HepG2 (cell line): Measurements from ENCODE around the gene ELL. TPM values are rescaled to one million over a fixed set of nuclear protein-coding genes. Genes with fewer than 3 reads are reported as not detected.

Experiments used
- CENPX ChIP-seq: sonication (generic); formaldehyde crosslinking; IDR thresholded peaks from 2 replicates; pipeline ENCODE4 v1.9.0; 2021; ENCODE audit warnings: mild to moderate bottlenecking, missing genetic modification reagents, moderate library complexity
- HMGXB3 ChIP-seq: sonication (generic); formaldehyde crosslinking; IDR thresholded peaks from 2 replicates; pipeline ENCODE4 v1.4.0; 2020; ENCODE audit warnings: missing genetic modification reagents, borderline replicate concordance
- JUND ChIP-seq: sonication (generic); formaldehyde crosslinking; IDR thresholded peaks from 2 replicates; pipeline ENCODE4 v1.8.0; 2022; ENCODE audit warnings: mild to moderate bottlenecking, missing genetic modification reagents
- KDM2A ChIP-seq: sonication (generic); formaldehyde crosslinking; IDR thresholded peaks from 2 replicates; pipeline ENCODE4 v1.4.0; 2020; ENCODE audit warnings: low read depth, missing genetic modification reagents, borderline replicate concordance
- KDM5B ChIP-seq: sonication (generic); formaldehyde crosslinking; IDR thresholded peaks from 2 replicates; pipeline ENCODE4 v1.4.0; 2020; ENCODE audit warnings: missing genetic modification reagents, mild to moderate bottlenecking, borderline replicate concordance
- NFYC ChIP-seq: IDR thresholded peaks from 2 replicates; pipeline ENCODE4 v1.6.1; 2016; ENCODE audit warnings: missing genetic modification reagents, missing compliant biosample characterization
- PHB2 ChIP-seq: fragments of 450-650 bp; IDR thresholded peaks from 2 replicates; pipeline ENCODE4 v1.6.1; 2018; ENCODE audit not compliant: partially characterized antibody
- SKI ChIP-seq: fragments of 450-650 bp; IDR thresholded peaks from one replicate; pipeline ENCODE4 v1.6.1; 2018; ENCODE audit warnings: mild to moderate bottlenecking; ENCODE audit not compliant: partially characterized antibody
- SOX6 ChIP-seq, 2 experiments: fragments of 450-650 bp in 1 of 2; sonication (generic) in 1 of 2; formaldehyde crosslinking in 1 of 2; IDR thresholded peaks; 2 replicates each; pipeline versions ENCODE4 v1.4.0 to v1.6.1; 2017 to 2020; ENCODE audit warnings: antibody characterized with exemption in 1 of 2, mild to moderate bottlenecking in 1 of 2, missing genetic modification reagents in 1 of 2
- TOE1 ChIP-seq: sonication (generic); formaldehyde crosslinking; IDR thresholded peaks from 2 replicates; pipeline ENCODE4 v1.4.0; 2020; ENCODE audit warnings: mild to moderate bottlenecking, missing genetic modification reagents
- ZNF160 ChIP-seq: sonication (generic); formaldehyde crosslinking; IDR thresholded peaks from 2 replicates; pipeline ENCODE4 v1.8.0; 2022; ENCODE audit warnings: mild to moderate bottlenecking, inconsistent platforms, missing genetic modification reagents
- ZNF318 ChIP-seq: sonication (generic); formaldehyde crosslinking; IDR thresholded peaks from 2 replicates; pipeline ENCODE4 v1.4.0; 2020; ENCODE audit warnings: mild to moderate bottlenecking, missing genetic modification reagents
- ZNF354B ChIP-seq: sonication (generic); formaldehyde crosslinking; IDR thresholded peaks from 2 replicates; pipeline ENCODE4 v1.8.0; 2022; ENCODE audit warnings: mild to moderate bottlenecking, missing genetic modification reagents
- ZNF431 ChIP-seq: sonication (generic); formaldehyde crosslinking; IDR thresholded peaks from 2 replicates; pipeline ENCODE4 v1.9.0; 2022; ENCODE audit warnings: missing genetic modification reagents, low read depth, mild to moderate bottlenecking, borderline replicate concordance
- ZNF570 ChIP-seq: sonication (generic); formaldehyde crosslinking; IDR thresholded peaks from 2 replicates; pipeline ENCODE4 v1.4.0; 2020; ENCODE audit warnings: mild to moderate bottlenecking, missing genetic modification reagents, borderline replicate concordance
- ZNF768 ChIP-seq: sonication (generic); formaldehyde crosslinking; IDR thresholded peaks from 2 replicates; pipeline ENCODE4 v1.4.0; 2020; ENCODE audit warnings: missing genetic modification reagents
- ZNF775 ChIP-seq: sonication (generic); formaldehyde crosslinking; IDR thresholded peaks from 2 replicates; pipeline ENCODE4 v1.4.0; 2020; ENCODE audit warnings: missing genetic modification reagents, mild to moderate bottlenecking, moderate library complexity, borderline replicate concordance
- polyA plus RNA-seq, 8 experiments: library from polyadenylated mRNA; depleted of rRNA in 3 of 8; stranded (reverse) in 7 of 8; unstranded in 1 of 8; fragments of >200 nt; fragmentation: Illumina TruSeq in 4 of 8; extraction: Trizol in 4 of 8; gene quantifications; 2 replicates each; pipeline versions ENCODE4 v1.2.1 to v1.2.3, GENCODE V29; 2011 to 2016; ENCODE audit warnings: low read depth in 4 of 8, missing spikeins in 1 of 8, mixed read lengths in 1 of 8; ENCODE audit not compliant: insufficient read depth in 1 of 8
- total RNA-seq, 5 experiments: library from RNA; depleted of rRNA; stranded (reverse); fragments of >200 nt; fragmentation: Illumina TruSeq; extraction: Trizol; gene quantifications; 2 replicates each; pipeline ENCODE4 v1.2.3, GENCODE V29; 2016; ENCODE audit warnings: low read depth in 1 of 5

The ELL gene
- total and polyA plus RNA-seq, 2 of the 13 experiments (the other 11 are each of a cell fraction or from before 2014, with no cell fraction given), result 3.7 to 5.4 TPM

DNA sequence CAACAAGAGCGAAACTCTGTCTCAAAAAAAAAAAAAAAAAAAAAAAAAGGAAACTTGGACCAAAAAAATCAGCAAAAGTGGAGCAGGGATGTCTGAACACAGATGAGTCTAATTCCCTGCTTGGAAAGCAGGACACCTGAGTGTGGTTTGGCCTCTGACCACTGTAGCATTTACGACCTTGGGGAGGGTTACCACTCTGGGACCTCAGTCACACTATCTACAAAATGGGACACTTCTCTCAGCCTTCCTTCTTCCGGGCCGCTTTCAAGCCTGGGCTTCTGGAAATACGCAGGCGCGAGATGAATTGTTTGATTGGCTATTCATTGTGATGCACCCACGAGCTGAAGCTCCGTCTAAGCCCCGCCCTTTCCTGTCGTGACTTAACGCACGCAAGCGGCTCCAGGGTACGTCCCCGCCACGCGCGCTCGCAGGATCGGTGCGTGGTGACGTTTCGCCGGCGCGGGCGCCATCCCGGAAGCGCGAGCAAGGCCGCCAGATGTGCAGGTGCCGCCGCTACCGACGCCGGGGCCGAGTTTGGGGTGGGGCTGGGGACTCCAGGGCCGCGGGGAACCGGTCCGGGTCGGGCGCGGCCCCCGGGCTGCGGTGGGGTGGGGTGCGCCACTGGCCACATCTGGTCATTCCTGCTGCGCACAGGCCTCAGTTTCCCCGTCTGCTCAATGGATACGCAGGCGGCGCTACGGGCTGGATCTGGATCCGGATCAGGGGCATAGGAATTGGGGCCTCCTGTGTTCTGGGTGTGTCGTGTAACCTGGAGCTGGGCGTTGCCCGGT, 35.7 kb upstream of the ELL start, which contains the start of gene KXD1 (continued):
- TF ChIP-seq ZNF318 (CRISPR knock-in tag), result no peak
- TF ChIP-seq SOX6 (IDR thresholded peaks at IDR 0.05), result no peak
- TF ChIP-seq SOX6 (CRISPR knock-in tag; IDR thresholded peaks at IDR 0.05), result peak; percentile 26; the same call in 1 of the 2 replicates
- no peak for TF ChIP-seq PHB2
- no peak for TF ChIP-seq ZNF431 (CRISPR knock-in tag)
- no peak for TF ChIP-seq ZNF775 (CRISPR knock-in tag)
- no peak for TF ChIP-seq CENPX
- TF ChIP-seq KDM5B (CRISPR knock-in tag), result peak; percentile 70; the same call in 1 of the 2 replicates
- no peak for TF ChIP-seq JUND (CRISPR knock-in tag)
- TF ChIP-seq KDM2A (CRISPR knock-in tag), result peak; percentile 69; the same call in 1 of the 2 replicates
- no peak for TF ChIP-seq TOE1 (CRISPR knock-in tag)
- TF ChIP-seq NFYC (CRISPR knock-in tag), result peak; percentile 78
- TF ChIP-seq HMGXB3 (CRISPR knock-in tag), result no peak
- 0 out of 2 replicates have a peak, but pooled peaks have one; percentile 27 for TF ChIP-seq ZNF160 (CRISPR knock-in tag)
- no peak for TF ChIP-seq ZNF570
- TF ChIP-seq ZNF354B (CRISPR knock-in tag), result no peak
- no peak for TF ChIP-seq SKI
- peak; percentile 16; the same call in 1 of the 2 replicates for TF ChIP-seq ZNF768
